WTC11 (cell line): Measurements from ENCODE around the gene HOXD8. TPM values are rescaled to one million over a fixed set of nuclear protein-coding genes. Genes with fewer than 3 reads are reported as not detected.

Experiments used
- ATAC-seq: fragments of 200-7000 bp; cut with Tn5 transposase; 2 replicates; pipeline ENCODE4 v1.10.0; 2021; ENCODE audit warnings: mild to moderate bottlenecking, moderate library complexity
- CTCF ChIA-PET: fragments of 300-600 bp; sonication (Branson Sonifier 250); formaldehyde crosslinking; loops from one replicate; lab custom pipeline; 2021; ENCODE audit warnings: antibody characterized with exemption; lab: Charles Lee
- POLR2A ChIA-PET: fragments of 350-600 bp; sonication (Branson Sonifier 250); formaldehyde crosslinking; loops from one replicate; lab custom pipeline; 2021; ENCODE audit warnings: antibody characterized with exemption; lab: Charles Lee
- DNase-seq: peaks from one replicate; pipeline ENCODE4 v3.0.0; 2021; ENCODE audit warnings: low spot score
- H3K27ac Mint-ChIP-seq: 2 replicates; pipeline ENCODE4 v1.8.0; 2021; ENCODE audit warnings: mixed read lengths
- H3K27me3 Mint-ChIP-seq: 2 replicates; pipeline ENCODE4 v1.8.0; 2021; ENCODE audit warnings: low read depth, mild to moderate bottlenecking, moderate library complexity, mixed read lengths
- H3K36me3 Mint-ChIP-seq: 2 replicates; pipeline ENCODE4 v1.8.0; 2021; ENCODE audit warnings: mixed read lengths
- H3K4me1 Mint-ChIP-seq: 2 replicates; pipeline ENCODE4 v1.8.0; 2022; ENCODE audit warnings: mixed read lengths
- H3K4me3 Mint-ChIP-seq: 2 replicates; pipeline ENCODE4 v1.8.0; 2021; ENCODE audit warnings: mild to moderate bottlenecking, moderate library complexity, mixed read lengths
- H3K9me3 Mint-ChIP-seq: 2 replicates; pipeline ENCODE4 v1.8.0; 2021; ENCODE audit warnings: mixed read lengths
- AR ChIP-seq: fragments of 250-450 bp; sonication (Bioruptor Pico); IDR thresholded peaks from 2 replicates; pipeline ENCODE4 v1.9.0; 2021; ENCODE audit warnings: mild to moderate bottlenecking
- GTF2I ChIP-seq: fragments of 250-450 bp; sonication (Bioruptor Pico); conservative IDR thresholded peaks from 2 replicates; pipeline ENCODE4 v1.4.0; 2021; ENCODE audit warnings: mild to moderate bottlenecking
- NFYB ChIP-seq: sonication (generic); formaldehyde crosslinking; conservative IDR thresholded peaks from 2 replicates; pipeline ENCODE4 v1.8.0; 2022; ENCODE audit warnings: low read depth, missing genetic modification reagents
- OVOL2 ChIP-seq: fragments of 250-450 bp; sonication (Bioruptor Pico); IDR thresholded peaks from 2 replicates; pipeline ENCODE4 v1.9.0; 2021; ENCODE audit warnings: mild to moderate bottlenecking, borderline replicate concordance
- PREB ChIP-seq: sonication (generic); formaldehyde crosslinking; IDR thresholded peaks from 2 replicates; pipeline ENCODE4 v1.8.1; 2022; ENCODE audit warnings: mild to moderate bottlenecking, missing genetic modification reagents, moderate library complexity, borderline replicate concordance
- RORB ChIP-seq: fragments of 250-450 bp; sonication (Bioruptor Pico); IDR thresholded peaks from 2 replicates; pipeline ENCODE4 v1.9.0; 2021; ENCODE audit warnings: mild to moderate bottlenecking
- SMAD3 ChIP-seq: sonication (generic); formaldehyde crosslinking; IDR thresholded peaks from 2 replicates; pipeline ENCODE4 v1.8.0; 2022; ENCODE audit warnings: missing genetic modification reagents, mild to moderate bottlenecking, borderline replicate concordance
- SOX15 ChIP-seq: fragments of 250-450 bp; sonication (Bioruptor Pico); IDR thresholded peaks from 2 replicates; pipeline ENCODE4 v1.9.0; 2021; ENCODE audit warnings: mild to moderate bottlenecking
- ZBTB43 ChIP-seq: sonication (generic); formaldehyde crosslinking; IDR thresholded peaks from 2 replicates; pipeline ENCODE4 v1.8.1; 2023; ENCODE audit warnings: mild to moderate bottlenecking, missing genetic modification reagents
- ZNF416 ChIP-seq: fragments of 250-450 bp; sonication (Bioruptor Pico); IDR thresholded peaks from 2 replicates; pipeline ENCODE4 v1.9.0; 2021; ENCODE audit warnings: mild to moderate bottlenecking, inconsistent platforms
- total RNA-seq: library from RNA; stranded (reverse); gene quantifications from 3 replicates; pipeline ENCODE4 v1.2.3, GENCODE V29; 2021
- TF ChIP-seq, protein P1 (sequence below): sonication (generic); formaldehyde crosslinking; IDR thresholded peaks from 2 replicates; pipeline ENCODE4 v1.8.0; 2022; ENCODE audit warnings: mild to moderate bottlenecking, missing genetic modification reagents
- TF ChIP-seq, protein P2 (sequence below): sonication (generic); formaldehyde crosslinking; IDR thresholded peaks from 2 replicates; pipeline ENCODE4 v1.8.0; 2023; ENCODE audit warnings: mild to moderate bottlenecking, missing genetic modification reagents
- TF ChIP-seq, protein P3 (sequence below): sonication (generic); formaldehyde crosslinking; conservative IDR thresholded peaks from 2 replicates; pipeline ENCODE4 v1.8.1; 2023; ENCODE audit warnings: mild to moderate bottlenecking, low read depth, missing genetic modification reagents, moderate library complexity
- TF ChIP-seq, protein P4 (sequence below): sonication (generic); formaldehyde crosslinking; IDR thresholded peaks from 2 replicates; pipeline ENCODE4 v1.8.1; 2022; ENCODE audit warnings: missing genetic modification reagents, borderline replicate concordance
- TF ChIP-seq, protein P5 (sequence below): sonication (generic); formaldehyde crosslinking; IDR thresholded peaks from 2 replicates; pipeline ENCODE4 v1.8.1; 2022; ENCODE audit warnings: low read depth, mild to moderate bottlenecking, moderate library complexity, missing genetic modification reagents, borderline replicate concordance

The HOXD8 gene
- total RNA-seq, 1 experiment from 2014 or later = not detected

GRCh38 chr2:176091329-176092258 lies 37.9 kb upstream of the HOXD8 start (continued):
- TF ChIP-seq AR (CRISPR knock-in tag) = no peak
- TF ChIP-seq SMAD3 (CRISPR knock-in tag) = no peak

GRCh38 chr2:176092270-176093144 lies 37.0 kb upstream of the HOXD8 start, which contains the start of gene HOXD13:
HOXD13 (plus strand) TSS chr2:176092721; CDS start chr2:176092891, 170 bp downstream.
- POLR2A ChIA-PET = no interaction called here
- peak; percentile 45 for ATAC-seq
- TF ChIP-seq, protein P1, sequence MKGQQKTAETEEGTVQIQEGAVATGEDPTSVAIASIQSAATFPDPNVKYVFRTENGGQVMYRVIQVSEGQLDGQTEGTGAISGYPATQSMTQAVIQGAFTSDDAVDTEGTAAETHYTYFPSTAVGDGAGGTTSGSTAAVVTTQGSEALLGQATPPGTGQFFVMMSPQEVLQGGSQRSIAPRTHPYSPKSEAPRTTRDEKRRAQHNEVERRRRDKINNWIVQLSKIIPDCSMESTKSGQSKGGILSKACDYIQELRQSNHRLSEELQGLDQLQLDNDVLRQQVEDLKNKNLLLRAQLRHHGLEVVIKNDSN (CRISPR knock-in tag) = 0 out of 2 replicates have a peak, but pooled peaks have one; percentile 31
- TF ChIP-seq, protein P2, sequence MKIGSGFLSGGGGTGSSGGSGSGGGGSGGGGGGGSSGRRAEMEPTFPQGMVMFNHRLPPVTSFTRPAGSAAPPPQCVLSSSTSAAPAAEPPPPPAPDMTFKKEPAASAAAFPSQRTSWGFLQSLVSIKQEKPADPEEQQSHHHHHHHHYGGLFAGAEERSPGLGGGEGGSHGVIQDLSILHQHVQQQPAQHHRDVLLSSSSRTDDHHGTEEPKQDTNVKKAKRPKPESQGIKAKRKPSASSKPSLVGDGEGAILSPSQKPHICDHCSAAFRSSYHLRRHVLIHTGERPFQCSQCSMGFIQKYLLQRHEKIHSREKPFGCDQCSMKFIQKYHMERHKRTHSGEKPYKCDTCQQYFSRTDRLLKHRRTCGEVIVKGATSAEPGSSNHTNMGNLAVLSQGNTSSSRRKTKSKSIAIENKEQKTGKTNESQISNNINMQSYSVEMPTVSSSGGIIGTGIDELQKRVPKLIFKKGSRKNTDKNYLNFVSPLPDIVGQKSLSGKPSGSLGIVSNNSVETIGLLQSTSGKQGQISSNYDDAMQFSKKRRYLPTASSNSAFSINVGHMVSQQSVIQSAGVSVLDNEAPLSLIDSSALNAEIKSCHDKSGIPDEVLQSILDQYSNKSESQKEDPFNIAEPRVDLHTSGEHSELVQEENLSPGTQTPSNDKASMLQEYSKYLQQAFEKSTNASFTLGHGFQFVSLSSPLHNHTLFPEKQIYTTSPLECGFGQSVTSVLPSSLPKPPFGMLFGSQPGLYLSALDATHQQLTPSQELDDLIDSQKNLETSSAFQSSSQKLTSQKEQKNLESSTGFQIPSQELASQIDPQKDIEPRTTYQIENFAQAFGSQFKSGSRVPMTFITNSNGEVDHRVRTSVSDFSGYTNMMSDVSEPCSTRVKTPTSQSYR (CRISPR knock-in tag) = no peak
- no peak for TF ChIP-seq ZNF416 (CRISPR knock-in tag)
- TF ChIP-seq RORB (CRISPR knock-in tag) = no peak
- TF ChIP-seq, protein P3, sequence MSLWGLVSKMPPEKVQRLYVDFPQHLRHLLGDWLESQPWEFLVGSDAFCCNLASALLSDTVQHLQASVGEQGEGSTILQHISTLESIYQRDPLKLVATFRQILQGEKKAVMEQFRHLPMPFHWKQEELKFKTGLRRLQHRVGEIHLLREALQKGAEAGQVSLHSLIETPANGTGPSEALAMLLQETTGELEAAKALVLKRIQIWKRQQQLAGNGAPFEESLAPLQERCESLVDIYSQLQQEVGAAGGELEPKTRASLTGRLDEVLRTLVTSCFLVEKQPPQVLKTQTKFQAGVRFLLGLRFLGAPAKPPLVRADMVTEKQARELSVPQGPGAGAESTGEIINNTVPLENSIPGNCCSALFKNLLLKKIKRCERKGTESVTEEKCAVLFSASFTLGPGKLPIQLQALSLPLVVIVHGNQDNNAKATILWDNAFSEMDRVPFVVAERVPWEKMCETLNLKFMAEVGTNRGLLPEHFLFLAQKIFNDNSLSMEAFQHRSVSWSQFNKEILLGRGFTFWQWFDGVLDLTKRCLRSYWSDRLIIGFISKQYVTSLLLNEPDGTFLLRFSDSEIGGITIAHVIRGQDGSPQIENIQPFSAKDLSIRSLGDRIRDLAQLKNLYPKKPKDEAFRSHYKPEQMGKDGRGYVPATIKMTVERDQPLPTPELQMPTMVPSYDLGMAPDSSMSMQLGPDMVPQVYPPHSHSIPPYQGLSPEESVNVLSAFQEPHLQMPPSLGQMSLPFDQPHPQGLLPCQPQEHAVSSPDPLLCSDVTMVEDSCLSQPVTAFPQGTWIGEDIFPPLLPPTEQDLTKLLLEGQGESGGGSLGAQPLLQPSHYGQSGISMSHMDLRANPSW = no peak
- TF ChIP-seq PREB = no peak
- TF ChIP-seq SOX15 (CRISPR knock-in tag) = no peak
- TF ChIP-seq, protein P4, sequence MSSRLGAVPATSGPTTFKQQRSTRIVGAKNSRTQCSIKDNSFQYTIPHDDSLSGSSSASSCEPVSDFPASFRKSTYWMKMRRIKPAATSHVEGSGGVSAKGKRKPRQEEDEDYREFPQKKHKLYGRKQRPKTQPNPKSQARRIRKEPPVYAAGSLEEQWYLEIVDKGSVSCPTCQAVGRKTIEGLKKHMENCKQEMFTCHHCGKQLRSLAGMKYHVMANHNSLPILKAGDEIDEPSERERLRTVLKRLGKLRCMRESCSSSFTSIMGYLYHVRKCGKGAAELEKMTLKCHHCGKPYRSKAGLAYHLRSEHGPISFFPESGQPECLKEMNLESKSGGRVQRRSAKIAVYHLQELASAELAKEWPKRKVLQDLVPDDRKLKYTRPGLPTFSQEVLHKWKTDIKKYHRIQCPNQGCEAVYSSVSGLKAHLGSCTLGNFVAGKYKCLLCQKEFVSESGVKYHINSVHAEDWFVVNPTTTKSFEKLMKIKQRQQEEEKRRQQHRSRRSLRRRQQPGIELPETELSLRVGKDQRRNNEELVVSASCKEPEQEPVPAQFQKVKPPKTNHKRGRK (CRISPR knock-in tag) = no peak
- TF ChIP-seq ZBTB43 (CRISPR knock-in tag) = no peak
- no peak for TF ChIP-seq OVOL2
- TF ChIP-seq GTF2I (CRISPR knock-in tag) = no peak
- TF ChIP-seq, protein P5, sequence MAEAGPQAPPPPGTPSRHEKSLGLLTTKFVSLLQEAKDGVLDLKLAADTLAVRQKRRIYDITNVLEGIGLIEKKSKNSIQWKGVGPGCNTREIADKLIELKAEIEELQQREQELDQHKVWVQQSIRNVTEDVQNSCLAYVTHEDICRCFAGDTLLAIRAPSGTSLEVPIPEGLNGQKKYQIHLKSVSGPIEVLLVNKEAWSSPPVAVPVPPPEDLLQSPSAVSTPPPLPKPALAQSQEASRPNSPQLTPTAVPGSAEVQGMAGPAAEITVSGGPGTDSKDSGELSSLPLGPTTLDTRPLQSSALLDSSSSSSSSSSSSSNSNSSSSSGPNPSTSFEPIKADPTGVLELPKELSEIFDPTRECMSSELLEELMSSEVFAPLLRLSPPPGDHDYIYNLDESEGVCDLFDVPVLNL (CRISPR knock-in tag) = no peak
- peak; percentile 49; the same call in 1 of the 2 replicates for TF ChIP-seq NFYB (CRISPR knock-in tag)

More at GRCh38 chr2:176092270-176093144, 37.0 kb upstream of the HOXD8 start, which contains the start of gene HOXD13:
- Mint-ChIP-seq H3K4me1 (peaks cover 57% of the 10 kb centered on the region), H3K4me3 (peak within 1 kb of the TSS; percentile 61), H3K27ac (no peak within 1 kb of the TSS), H3K27me3 (peaks cover 96% of the 10 kb centered on the region), H3K36me3 (peaks cover 9% of the 10 kb centered on the region), H3K9me3 (no peaks in the 10 kb centered on the region)
- CTCF ChIA-PET = interaction anchor here (0.5 to 1.2 kb wide), 3 partner anchors 13 to 1033 kb away, joined by 3 to 10 read pairs (median 5); no protein-coding TSS in a partner anchor
- peak; percentile 76 for DNase-seq
